Duodenal mucosa (tissue), 2 donors: ENCODE measurements around the gene FOXJ3.

Experiments used
- H3K27ac ChIP-seq: one replicate; pipeline ENCODE4 v1.7.0; 2013; ENCODE audit warnings: low read depth, low read length
- H3K27me3 ChIP-seq, 2 donors: one replicate each; pipeline ENCODE4 v1.7.0; 2013; ENCODE audit warnings: low read length in 2 of 2, control low read depth in 1 of 2; ENCODE audit not compliant: insufficient read depth in 2 of 2, control insufficient read depth in 1 of 2
- H3K36me3 ChIP-seq, 2 donors: one replicate each; pipeline ENCODE4 v1.7.0; 2013; ENCODE audit warnings: low read length in 2 of 2, control low read depth in 1 of 2; ENCODE audit not compliant: insufficient read depth in 2 of 2, control insufficient read depth in 1 of 2
- H3K4me1 ChIP-seq, 2 donors: one replicate each; pipeline ENCODE4 v1.7.0; 2013; ENCODE audit warnings: low read length in 2 of 2, control low read depth in 1 of 2; ENCODE audit not compliant: insufficient read depth in 2 of 2, control insufficient read depth in 1 of 2
- H3K4me3 ChIP-seq, 2 donors: one replicate each; pipeline ENCODE4 v1.7.0; 2013; ENCODE audit warnings: low read length in 2 of 2, low read depth in 1 of 2
- H3K9ac ChIP-seq, 2 donors: one replicate each; pipeline ENCODE4 v1.7.0; 2013; ENCODE audit warnings: low read length in 2 of 2, low read depth in 1 of 2
- H3K9me3 ChIP-seq, 2 donors: one replicate each; pipeline ENCODE4 v1.7.0; 2013; ENCODE audit warnings: low read length in 2 of 2, control low read depth in 1 of 2; ENCODE audit not compliant: control insufficient read depth in 1 of 2

FOXJ3 gene

DNA sequence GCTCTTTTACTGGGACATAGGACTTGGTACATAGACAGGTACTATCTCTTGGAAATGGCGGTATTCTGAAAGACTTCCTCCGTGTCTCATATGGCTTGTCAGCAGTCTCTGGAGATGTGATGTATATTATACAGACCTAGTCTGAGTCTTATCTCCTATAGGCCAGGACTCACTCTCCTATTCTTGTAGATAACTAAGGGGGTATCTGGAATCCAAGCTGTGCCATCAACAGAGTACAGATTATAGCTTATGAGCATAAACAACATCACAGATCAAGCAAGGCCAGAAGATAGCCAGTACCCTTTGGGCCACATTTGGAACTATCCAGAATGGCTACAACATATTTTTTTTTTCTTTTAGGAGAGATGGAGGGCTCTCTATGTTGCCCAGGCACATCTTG lies 29.5 kb upstream of the FOXJ3 start:
- no peak overlapping the region for H3K4me3 ChIP-seq
- no peaks in the 10 kb centered on the region for H3K36me3 ChIP-seq
- no peak overlapping the region for H3K27ac ChIP-seq
- peaks cover 5 to 14% of the 10 kb centered on the region in 2 donors for H3K4me1 ChIP-seq
- no peaks in the 10 kb centered on the region for H3K9me3 ChIP-seq
- no peaks in the 10 kb centered on the region for H3K27me3 ChIP-seq
- H3K9ac ChIP-seq: no peak overlapping the region

GRCh38 chr1:42364089-42364488 lies 29.1 kb upstream of the FOXJ3 start:
- H3K27ac ChIP-seq: no peak overlapping the region

GRCh38 chr1:42359466-42359865 lies 24.4 kb upstream of the FOXJ3 start:
- Histone ChIP-seq H3K4me3 (no peak overlapping the region), H3K9me3 (no peaks in the 10 kb centered on the region), H3K9ac (no peak overlapping the region), H3K4me1 (no peaks in the 10 kb centered on the region), H3K36me3 (no peaks in the 10 kb centered on the region), H3K27me3 (no peaks in the 10 kb centered on the region), H3K27ac (no peak overlapping the region)

More at GRCh38 chr1:42364089-42364488, 29.1 kb upstream of the FOXJ3 start:
- H3K9me3 ChIP-seq: no peaks in the 10 kb centered on the region
- no peak overlapping the region for H3K9ac ChIP-seq
- no peaks in the 10 kb centered on the region for H3K36me3 ChIP-seq
- H3K27me3 ChIP-seq: no peaks in the 10 kb centered on the region
- peaks cover 5 to 14% of the 10 kb centered on the region in 2 donors for H3K4me1 ChIP-seq
- no peak overlapping the region for H3K4me3 ChIP-seq

GRCh38 chr1:42358791-42359190 lies 23.8 kb upstream of the FOXJ3 start:
- no peaks in the 10 kb centered on the region for H3K9me3 ChIP-seq
- H3K27me3 ChIP-seq: no peaks in the 10 kb centered on the region
- no peaks in the 10 kb centered on the region for H3K4me1 ChIP-seq
- no peak overlapping the region for H3K4me3 ChIP-seq
- no peak overlapping the region for H3K27ac ChIP-seq
- H3K36me3 ChIP-seq: no peaks in the 10 kb centered on the region
- H3K9ac ChIP-seq: no peak overlapping the region

DNA sequence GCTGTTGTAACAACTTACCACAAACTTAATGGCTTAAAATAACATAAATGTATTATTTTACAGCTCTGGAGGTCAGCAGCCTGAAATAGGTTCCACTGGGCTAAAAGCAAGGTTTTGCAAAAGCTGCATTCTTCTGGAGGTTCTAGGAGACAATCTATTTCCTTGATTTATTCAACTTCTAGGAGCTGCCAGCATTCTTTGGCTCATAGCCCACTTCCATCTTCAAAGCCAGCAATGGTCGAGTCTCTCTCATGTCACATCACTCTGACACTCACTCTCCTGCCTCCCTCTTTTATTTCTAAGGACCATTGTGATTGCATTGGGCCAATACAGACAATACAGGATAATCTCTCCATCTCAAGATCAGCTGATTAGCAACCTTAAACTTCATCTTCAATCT lies 15.1 kb upstream of the FOXJ3 start:
- no peak overlapping the region for H3K27ac ChIP-seq

DNA sequence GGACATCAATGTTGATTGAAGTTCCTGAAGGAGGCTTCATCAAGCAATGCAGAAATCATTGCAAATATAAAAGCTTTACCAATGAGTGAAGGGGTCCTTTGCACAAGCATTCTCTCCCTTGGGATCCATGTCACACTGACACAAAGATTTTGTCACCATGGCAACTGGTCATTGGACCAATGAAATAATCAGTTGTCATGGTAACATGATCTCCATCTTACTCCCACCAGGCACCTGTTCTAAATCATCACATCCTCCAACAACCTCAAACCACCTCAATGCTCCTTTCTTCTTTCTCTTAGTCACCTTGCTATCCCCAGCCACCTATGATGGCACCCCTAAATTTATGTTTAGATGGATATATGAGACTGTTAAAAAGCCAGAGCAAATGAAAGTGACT lies 13.5 kb upstream of the FOXJ3 start:
- H3K36me3 ChIP-seq: no peaks in the 10 kb centered on the region
- no peak overlapping the region for H3K9ac ChIP-seq
- no peaks in the 10 kb centered on the region for H3K4me1 ChIP-seq
- no peaks in the 10 kb centered on the region for H3K9me3 ChIP-seq
- H3K27me3 ChIP-seq: peaks cover 0 to 5% of the 10 kb centered on the region in 2 donors
- no peak overlapping the region for H3K4me3 ChIP-seq
- no peak overlapping the region for H3K27ac ChIP-seq

More for the DNA sequence above, 15.1 kb upstream of the FOXJ3 start:
- Histone ChIP-seq H3K9me3 (no peaks in the 10 kb centered on the region), H3K27me3 (peaks cover 0 to 5% of the 10 kb centered on the region in 2 donors), H3K4me1 (no peaks in the 10 kb centered on the region), H3K4me3 (no peak overlapping the region), H3K36me3 (no peaks in the 10 kb centered on the region), H3K9ac (no peak overlapping the region)

GRCh38 chr1:42343049-42343448 lies 8.0 kb upstream of the FOXJ3 start:
- no peak overlapping the region for H3K27ac ChIP-seq
- no peaks in the 10 kb centered on the region for H3K36me3 ChIP-seq
- peaks cover 0 to 14% of the 10 kb centered on the region in 2 donors for H3K4me1 ChIP-seq
- H3K9ac ChIP-seq: no peak overlapping the region
- no peak overlapping the region for H3K4me3 ChIP-seq
- no peaks in the 10 kb centered on the region for H3K9me3 ChIP-seq
- no peaks in the 10 kb centered on the region for H3K27me3 ChIP-seq

DNA sequence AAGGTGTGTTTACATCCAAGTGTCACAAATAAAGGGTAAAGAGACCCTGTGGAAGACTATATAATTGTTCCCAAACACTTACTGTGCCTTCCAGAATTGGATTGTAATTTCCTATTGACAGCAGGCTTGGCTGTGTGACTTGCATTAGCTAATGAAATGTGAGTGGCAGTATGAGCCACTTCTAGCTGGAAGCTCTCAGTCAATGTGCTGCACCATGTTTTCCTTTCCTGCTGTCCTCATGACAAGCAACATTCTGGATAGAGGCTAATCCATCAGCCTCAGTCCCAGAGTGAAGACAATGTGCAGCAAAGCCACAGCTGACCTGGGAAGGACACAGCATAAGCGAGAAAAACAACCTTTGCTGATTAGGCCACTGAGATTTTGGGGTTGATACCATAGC lies 5.9 kb upstream of the FOXJ3 start:
- Histone ChIP-seq H3K27me3 (no peaks in the 10 kb centered on the region), H3K9me3 (no peaks in the 10 kb centered on the region), H3K36me3 (no peaks in the 10 kb centered on the region), H3K4me3 (no peak overlapping the region), H3K27ac (no peak overlapping the region), H3K9ac (no peak overlapping the region), H3K4me1 (peaks cover 7 to 20% of the 10 kb centered on the region in 2 donors)

- no peak overlapping the region for H3K4me3 ChIP-seq
- no peak overlapping the region for H3K9ac ChIP-seq
- H3K9me3 ChIP-seq: no peaks in the 10 kb centered on the region
- H3K36me3 ChIP-seq: no peaks in the 10 kb centered on the region
- no peak overlapping the region for H3K27ac ChIP-seq
- H3K27me3 ChIP-seq: no peaks in the 10 kb centered on the region
- peaks cover 9 to 21% of the 10 kb centered on the region in 2 donors for H3K4me1 ChIP-seq
These were observed 5.1 kb upstream of the FOXJ3 start for GRCh38 chr1:42340093-42340492.

GRCh38 chr1:42336978-42337377 lies 1.9 kb upstream of the FOXJ3 start:
- Histone ChIP-seq H3K27me3 (no peaks in the 10 kb centered on the region), H3K27ac (no peak overlapping the region), H3K9ac (no peak overlapping the region), H3K4me1 (peaks cover 16 to 34% of the 10 kb centered on the region in 2 donors), H3K9me3 (no peaks in the 10 kb centered on the region), H3K4me3 (no peak overlapping the region), H3K36me3 (no peaks in the 10 kb centered on the region)
